ENCODE data around the gene MESD. TPM values are rescaled to one million over a fixed set of nuclear protein-coding genes. Genes with fewer than 3 reads are reported as not detected.

MESD gene
- 10 to 100 TPM; 10.8 to 16.7 (median 14.6) TPM for total RNA-seq
- long read RNA-seq, full-length matches to known transcripts, result 12 of 15 reads
- long read RNA-seq, partial matches to known transcripts, result 1 of 15 reads
- long read RNA-seq, other reads (novel, unspliced or antisense), result 2 of 15 reads

GRCh38 chr15:80989518-80990478 is at the start of gene MESD:
TSS of gene MESD (minus strand) at chr15:80989819. CDS start at chr15:80989791, 28 bp downstream.
- Histone ChIP-seq H3K27ac (peak within 1 kb of the TSS; percentile 82 to 89 (median 83)), H3K36me3 (no peaks in the 10 kb centered on the region), H3K27me3 (no peaks in the 10 kb centered on the region), H3K4me3 (peak within 1 kb of the TSS; percentile 78 to 88 (median 82)), H3K9me3 (no peaks in the 10 kb centered on the region), H3K4me1 (peaks cover 0 to 15% (median 6%) of the 10 kb centered on the region in 4 donors)
- ATAC-seq (peak; percentile 96 to 99 (median 98)), DNase-seq (peak; percentile 99)
- no peak for TF ChIP-seq CTCF (IDR thresholded peaks at IDR 0.05)
- TF ChIP-seq POLR2A (IDR thresholded peaks at IDR 0.05), result peak; percentile 89
- under 1% methylated on average over 14 of the region's 63 CpGs for WGBS (ENCODE audit: insufficient coverage, low coverage, low lambda C conversion rate, missing lambda C conversion rate)
- intact Hi-C loops (cut with DNase I), result loop anchor here in 1 of 2 donors (10.0 kb wide), 2 partner anchors 115 to 275 kb away; no protein-coding TSS in a partner anchor

GRCh38 chr15:81038975-81039607 is 49.5 kb upstream of the MESD start:
- no peaks in the 10 kb centered on the region for H3K9me3 ChIP-seq
- H3K36me3 ChIP-seq, result no peaks in the 10 kb centered on the region
- H3K4me1 ChIP-seq, result peaks cover 0 to 27% (median 9%) of the 10 kb centered on the region in 4 donors
- H3K27ac ChIP-seq, result peak overlapping the region; percentile 35 to 90 (median 69)
- no peaks in the 10 kb centered on the region for H3K27me3 ChIP-seq
- TF ChIP-seq POLR2A (IDR thresholded peaks at IDR 0.05) (no peak), CTCF (IDR thresholded peaks at IDR 0.05) (peak in 1 of 4 donors; percentile 27)
- intact Hi-C loops (cut with DNase I), result no loop called here
- 8% methylated on average over 4 of the region's 4 CpGs for WGBS (ENCODE audit: insufficient coverage, low coverage, low lambda C conversion rate, missing lambda C conversion rate)
- H3K4me3 ChIP-seq, result no peak overlapping the region
- ATAC-seq (peak; percentile 92 to 98 (median 93)), DNase-seq (peak; percentile 56 to 87 (median 71))

GRCh38 chr15:81037952-81038743 is 48.5 kb upstream of the MESD start:
- ATAC-seq (peak; percentile 22 to 53 (median 40)), DNase-seq (peak in 1 of 3 donors; percentile 60)
- TF ChIP-seq CTCF (IDR thresholded peaks at IDR 0.05) (no peak), POLR2A (IDR thresholded peaks at IDR 0.05) (no peak)
- H3K27ac ChIP-seq, result peak overlapping the region; percentile 35 to 90 (median 48)
- H3K36me3 ChIP-seq, result no peaks in the 10 kb centered on the region
- intact Hi-C loops (cut with DNase I), result no loop called here
- WGBS (ENCODE audit: insufficient coverage, low coverage, low lambda C conversion rate, missing lambda C conversion rate), result 45% methylated on average over 11 of the region's 14 CpGs
- H3K4me1 ChIP-seq, result peaks cover 0 to 33% (median 13%) of the 10 kb centered on the region in 4 donors
- H3K4me3 ChIP-seq, result peak overlapping the region in 1 of 3 donors; percentile 12
- no peaks in the 10 kb centered on the region for H3K27me3 ChIP-seq
- H3K9me3 ChIP-seq, result no peaks in the 10 kb centered on the region

- H3K27ac ChIP-seq, result peak overlapping the region; percentile 39 to 58 (median 43)
- H3K36me3 ChIP-seq, result no peaks in the 10 kb centered on the region
- 30% methylated on average over 2 of the region's 2 CpGs for WGBS (ENCODE audit: insufficient coverage, low coverage, low lambda C conversion rate, missing lambda C conversion rate)
- no peak overlapping the region for H3K4me3 ChIP-seq
- H3K9me3 ChIP-seq, result no peaks in the 10 kb centered on the region
- DNase-seq, result no peak
- intact Hi-C loops (cut with DNase I), result no loop called here
- TF ChIP-seq CTCF (IDR thresholded peaks at IDR 0.05) (no peak), POLR2A (IDR thresholded peaks at IDR 0.05) (no peak)
- H3K4me1 ChIP-seq, result peaks cover 2 to 31% (median 15%) of the 10 kb centered on the region in 4 donors
- H3K27me3 ChIP-seq, result no peaks in the 10 kb centered on the region
- no peak for ATAC-seq
Measured at GRCh38 chr15:81033508-81033907, 43.9 kb upstream of the MESD start.

Data from right lobe of liver (tissue), 6 donors.